Measurements from ENCODE around the gene SLC38A10. TPM values are rescaled to one million over a fixed set of nuclear protein-coding genes. Genes with fewer than 3 reads are reported as not detected.

SLC38A10 gene
- polyA plus RNA-seq, 3 donors: 53.7 to 86.1 (median 67.0) TPM

DNA sequence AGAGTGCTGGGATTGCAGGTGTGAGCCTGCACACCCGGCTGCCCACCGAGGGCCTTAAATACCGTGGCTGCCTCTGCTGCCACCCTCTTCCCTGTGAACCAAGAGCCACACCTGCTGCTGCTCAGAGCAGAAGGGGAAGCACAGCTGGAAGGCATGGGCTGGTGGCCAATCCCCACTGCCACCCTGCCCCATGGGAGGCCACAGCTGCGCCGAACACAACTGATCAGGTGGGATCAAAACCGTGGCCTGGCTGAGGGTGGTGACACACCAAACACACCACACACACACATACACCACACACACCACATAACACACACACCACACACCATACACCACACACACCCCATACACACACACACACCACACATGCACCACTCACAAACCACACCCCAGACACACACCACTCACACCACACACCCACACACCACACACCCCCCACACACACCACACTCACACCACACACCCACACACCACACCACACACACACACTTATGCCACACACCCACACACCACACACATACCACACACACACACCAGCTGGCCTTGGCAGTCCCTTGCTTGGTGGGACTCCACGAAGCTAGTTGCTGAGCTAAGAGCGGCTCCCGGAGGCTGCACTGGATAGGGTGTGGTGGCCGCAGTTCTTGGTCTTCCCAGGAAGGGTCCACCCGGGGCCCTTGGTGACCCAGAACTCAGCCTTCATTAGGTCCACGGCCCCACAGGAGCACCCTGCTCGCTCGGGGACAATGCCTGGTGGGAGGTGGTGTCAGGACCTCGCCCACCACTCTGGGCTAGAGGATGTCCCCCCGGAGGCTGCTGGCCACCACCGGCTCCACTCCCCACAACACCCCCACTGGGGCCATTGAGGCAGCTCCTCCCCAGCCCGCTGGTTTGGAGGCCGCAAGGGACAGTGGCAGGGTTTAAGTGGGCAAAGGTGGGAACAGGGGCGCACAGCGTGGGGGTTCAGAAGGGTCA lies 87.2 kb downstream of the SLC38A10 start:
- no peak for DNase-seq (ENCODE audit: extremely low read depth in 1 of 11, low read depth in 9 of 11, low spot score in 4 of 11)

DNA sequence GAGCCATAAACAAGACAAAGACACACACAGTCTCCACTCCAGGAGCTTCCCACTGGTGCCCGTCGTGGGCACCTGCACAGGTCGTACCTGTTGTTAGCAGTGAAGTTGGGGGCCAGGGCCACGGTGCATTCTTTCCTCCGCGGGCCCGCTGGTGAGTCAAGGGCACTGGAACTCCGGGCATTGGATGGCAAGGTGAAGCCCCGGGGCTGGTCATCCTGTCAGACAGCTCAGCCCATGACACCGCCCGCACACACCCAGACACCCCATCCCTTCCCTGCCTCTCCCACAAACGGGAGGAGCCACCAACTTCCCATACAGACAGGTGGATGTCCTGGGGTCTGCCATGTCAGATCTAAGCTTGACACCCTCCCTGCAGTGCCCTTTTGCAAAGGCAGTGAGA lies 88.5 kb downstream of the SLC38A10 start:
- DNase-seq (ENCODE audit: extremely low read depth in 1 of 11, low read depth in 9 of 11, low spot score in 4 of 11): no peak

DNA sequence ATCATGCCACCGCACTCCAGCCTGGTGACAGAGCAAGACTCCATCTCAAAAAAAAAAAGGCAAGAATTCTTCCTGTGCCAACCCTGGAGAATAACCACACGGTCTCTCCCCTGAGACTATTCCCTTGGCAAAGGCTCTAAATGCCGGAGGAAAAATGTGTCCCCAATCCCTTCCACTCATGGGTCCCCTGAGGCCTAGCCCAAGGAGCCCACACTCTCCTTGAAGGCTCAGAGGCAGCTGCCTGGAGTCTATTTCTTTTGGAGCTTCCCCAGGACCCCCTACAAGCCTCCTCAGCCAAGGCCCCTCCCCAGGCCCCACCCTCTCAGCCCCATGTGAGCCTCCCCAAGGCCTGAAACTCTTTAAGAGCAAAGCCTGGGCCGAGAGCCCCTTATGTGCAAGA lies 88.9 kb downstream of the SLC38A10 start:
- no peak for DNase-seq (ENCODE audit: extremely low read depth in 1 of 11, low read depth in 9 of 11, low spot score in 4 of 11)

DNA sequence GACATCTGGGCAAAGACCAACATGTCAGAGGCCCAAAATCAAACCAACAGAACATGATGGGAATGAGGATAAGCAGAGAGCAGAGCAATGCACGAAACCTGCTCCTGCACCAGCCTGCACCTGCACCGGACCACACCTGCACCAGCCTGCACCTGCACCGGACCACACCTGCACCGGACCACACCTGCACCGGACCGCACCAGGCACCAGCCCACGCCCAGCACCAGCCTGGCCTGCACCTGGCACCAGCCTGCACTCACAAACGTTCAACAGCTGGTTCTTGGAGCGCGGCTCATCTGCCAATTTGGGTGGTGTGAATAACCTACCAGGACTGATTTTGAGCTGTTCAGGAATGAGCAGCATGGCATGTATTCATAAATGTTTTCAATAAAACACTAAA lies 90.5 kb downstream of the SLC38A10 start:
- DNase-seq (ENCODE audit: extremely low read depth in 1 of 11, low read depth in 9 of 11, low spot score in 4 of 11): no peak

DNA sequence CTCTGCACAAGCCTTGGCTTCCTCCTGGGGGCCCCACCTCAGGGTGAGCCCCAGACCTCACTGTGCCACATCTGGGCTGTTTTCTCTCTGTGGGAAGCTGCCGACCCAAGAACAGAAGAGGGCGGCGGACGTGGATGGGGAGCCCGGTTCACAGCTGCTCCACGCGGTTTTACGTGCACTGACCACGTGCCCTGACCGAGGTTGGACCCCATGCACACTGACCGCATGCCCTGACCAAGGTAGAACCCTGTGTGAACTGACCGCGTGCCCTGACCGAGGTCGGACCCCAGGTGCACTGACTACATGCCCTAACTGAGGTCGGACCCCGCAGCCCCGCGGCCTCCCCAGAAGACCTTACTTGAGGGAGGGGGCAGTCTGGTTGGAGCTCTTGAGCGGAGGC lies 92.0 kb downstream of the SLC38A10 start:
- DNase-seq (ENCODE audit: extremely low read depth in 1 of 11, low read depth in 9 of 11, low spot score in 4 of 11): no peak

DNA sequence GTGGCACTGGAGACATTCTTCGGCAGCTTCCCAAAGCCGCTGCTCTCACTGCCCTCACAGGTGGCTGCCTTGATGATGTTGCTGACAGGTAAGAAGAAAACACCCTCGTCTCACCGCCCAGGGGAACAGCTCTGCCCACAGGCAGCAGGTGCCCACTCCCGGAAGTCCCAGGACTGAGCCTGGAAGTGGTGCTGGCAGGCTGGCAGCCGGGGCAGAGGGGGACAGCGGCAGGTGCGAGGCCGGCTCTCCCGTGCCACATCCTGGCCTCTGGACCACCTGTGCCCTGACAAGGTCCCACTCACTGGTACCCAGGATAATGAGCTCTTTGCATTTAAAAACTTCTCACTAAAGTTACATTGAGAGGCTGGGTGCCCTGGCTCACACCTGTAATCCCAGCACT lies 92.8 kb downstream of the SLC38A10 start:
- DNase-seq (ENCODE audit: extremely low read depth in 1 of 11, low read depth in 9 of 11, low spot score in 4 of 11): no peak

DNA sequence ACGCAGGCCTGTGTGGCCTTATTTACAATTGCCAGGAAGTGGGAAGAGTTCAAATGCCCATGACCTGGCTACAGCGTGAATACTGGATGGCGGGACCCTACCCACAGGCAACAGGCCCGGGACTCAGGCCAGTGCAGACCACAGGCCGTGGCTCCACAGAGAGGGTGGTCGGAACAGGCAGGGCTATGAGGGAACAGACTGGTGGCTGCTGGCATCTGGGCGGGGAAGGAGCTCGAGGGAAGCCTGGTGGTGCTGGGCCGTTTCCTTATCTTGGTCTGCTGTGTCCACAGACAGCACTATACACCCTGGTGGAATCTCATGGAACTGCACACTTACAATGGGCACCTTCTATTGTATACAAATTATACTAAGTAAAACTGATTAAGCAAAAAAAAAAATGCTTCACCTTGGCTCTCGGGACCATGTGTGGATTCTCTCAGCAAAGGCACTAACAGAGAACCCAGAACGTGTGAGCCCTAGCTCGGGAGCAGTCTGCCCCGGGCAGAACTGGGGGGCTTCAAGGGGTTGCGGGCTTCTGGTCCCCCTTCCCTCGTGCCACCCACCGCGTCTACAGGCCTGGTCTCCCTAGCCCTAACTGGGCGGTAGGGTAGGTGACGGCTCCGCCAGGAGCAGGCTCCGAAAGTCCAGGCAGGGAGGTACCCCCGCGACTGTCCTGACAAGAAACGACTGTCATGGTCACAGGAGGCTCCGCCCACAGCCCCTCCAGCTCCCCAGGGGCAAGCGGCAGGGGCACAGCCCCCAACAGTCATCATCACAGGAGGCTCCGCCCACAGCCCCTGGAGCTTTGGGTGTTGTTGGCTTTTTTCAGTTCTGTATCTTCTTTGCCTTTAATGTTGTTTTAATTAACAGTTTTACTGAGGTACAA lies 94.2 kb downstream of the SLC38A10 start:
- peak in 4 of 11 donors; percentile 17 to 45 (median 34) for DNase-seq (ENCODE audit: extremely low read depth in 1 of 11, low read depth in 9 of 11, low spot score in 4 of 11)

DNA sequence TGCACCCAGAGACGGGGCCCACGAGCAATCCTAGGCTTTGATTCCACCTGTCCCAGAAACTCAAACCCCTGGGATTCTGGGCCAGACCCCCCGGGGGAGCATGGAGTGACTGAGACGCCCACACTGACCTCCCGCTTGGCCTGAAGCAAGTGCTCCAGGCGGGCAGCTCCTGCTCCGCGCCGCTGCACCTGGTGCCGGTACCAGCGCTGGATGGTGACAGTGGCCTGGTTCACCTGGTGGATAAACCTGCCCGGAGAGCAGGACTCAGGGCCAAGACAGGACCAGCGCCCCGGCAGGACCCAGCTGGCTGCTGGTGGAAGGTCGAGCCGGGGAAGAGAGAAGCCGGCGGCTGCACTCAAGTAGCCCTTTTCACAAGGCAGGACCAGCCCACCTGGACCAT lies 94.9 kb downstream of the SLC38A10 start:
- no peak for DNase-seq (ENCODE audit: extremely low read depth in 1 of 11, low read depth in 9 of 11, low spot score in 4 of 11)

DNA sequence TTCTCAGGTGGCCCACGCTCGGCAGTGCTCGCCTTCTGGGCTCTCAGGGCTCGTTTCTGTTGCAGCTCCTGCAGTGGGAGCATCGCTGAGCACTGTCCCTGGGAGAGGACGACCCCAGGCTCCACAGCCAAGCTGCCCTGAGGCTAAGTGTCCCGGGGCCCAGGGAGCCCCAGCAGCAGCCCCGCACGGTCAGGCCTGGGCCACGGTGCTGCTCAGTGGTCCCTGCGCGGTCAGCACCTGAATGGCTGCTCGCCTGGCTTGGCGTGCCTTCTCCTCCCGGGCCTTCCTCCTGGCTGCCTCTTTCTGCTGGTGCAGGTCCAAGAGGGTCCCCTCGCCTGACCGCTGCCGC lies 95.7 kb downstream of the SLC38A10 start:
- no peak for DNase-seq (ENCODE audit: extremely low read depth in 1 of 11, low read depth in 9 of 11, low spot score in 4 of 11)

DNA sequence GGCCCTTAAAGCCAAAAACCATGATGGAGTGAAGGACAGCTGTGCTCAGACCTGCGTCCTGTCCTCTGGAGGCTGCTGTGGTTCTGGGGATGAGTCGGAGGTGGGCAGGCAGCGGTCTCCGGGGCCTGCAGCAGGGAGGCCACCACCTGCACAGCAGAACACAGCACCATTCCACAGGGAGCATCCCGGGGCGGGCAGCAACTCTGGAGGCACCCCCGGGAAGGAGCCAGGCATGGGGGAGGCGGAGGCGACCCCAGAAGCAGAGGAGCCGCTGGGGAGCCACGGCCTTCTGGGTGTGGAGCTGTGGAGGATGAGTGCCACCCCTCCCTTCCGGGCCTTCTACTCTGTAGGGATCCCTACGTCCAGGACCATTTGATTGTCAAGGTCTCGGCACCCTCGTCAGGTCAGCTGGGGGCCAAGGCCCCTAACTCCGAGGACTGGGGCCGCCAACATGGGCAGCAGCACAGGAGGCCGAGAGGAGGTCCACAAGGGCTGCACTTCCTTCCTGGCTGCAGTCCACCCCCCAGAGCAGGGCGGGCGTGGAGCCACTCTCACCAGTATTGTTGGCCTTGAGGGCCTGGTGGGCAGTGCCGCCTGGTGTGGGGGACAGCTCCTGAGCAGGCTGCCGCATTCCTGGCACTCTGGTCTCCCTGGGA lies 96.2 kb downstream of the SLC38A10 start:
- DNase-seq (ENCODE audit: extremely low read depth in 1 of 11, low read depth in 9 of 11, low spot score in 4 of 11): no peak

DNA sequence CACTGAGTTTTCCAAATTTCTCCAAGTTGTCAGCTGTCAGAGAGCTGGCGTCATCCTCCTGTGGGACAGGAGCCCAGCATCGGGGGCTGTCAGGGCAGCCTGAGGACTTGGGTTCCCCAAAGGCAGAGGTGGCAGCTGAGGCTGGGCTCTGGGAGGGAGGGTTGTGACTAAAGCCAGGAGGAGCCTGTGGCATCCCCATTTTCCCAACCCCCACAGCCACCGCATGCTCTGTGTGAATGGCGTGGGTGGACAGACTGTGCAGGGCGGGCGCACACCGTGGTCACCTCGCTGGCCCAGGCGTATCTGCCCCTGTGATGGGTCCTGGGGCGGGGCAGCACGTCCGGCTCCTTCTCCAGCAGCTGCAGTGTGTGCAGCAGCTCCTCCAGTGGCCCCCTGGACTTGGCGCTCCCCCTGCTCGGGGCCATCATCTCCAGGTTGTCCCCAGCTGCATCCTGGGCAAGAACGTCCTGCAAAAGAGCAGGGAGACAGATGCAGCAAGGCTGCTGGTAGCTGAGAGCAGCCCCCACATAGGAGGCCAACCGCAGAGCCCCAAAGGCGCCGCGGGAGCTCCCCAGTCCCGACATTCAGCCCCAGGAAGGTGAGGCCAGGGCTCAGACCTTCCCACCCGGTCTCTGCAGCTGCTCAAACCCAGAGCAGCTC lies 97.1 kb downstream of the SLC38A10 start:
- DNase-seq (ENCODE audit: extremely low read depth in 1 of 11, low read depth in 9 of 11, low spot score in 4 of 11): no peak

DNA sequence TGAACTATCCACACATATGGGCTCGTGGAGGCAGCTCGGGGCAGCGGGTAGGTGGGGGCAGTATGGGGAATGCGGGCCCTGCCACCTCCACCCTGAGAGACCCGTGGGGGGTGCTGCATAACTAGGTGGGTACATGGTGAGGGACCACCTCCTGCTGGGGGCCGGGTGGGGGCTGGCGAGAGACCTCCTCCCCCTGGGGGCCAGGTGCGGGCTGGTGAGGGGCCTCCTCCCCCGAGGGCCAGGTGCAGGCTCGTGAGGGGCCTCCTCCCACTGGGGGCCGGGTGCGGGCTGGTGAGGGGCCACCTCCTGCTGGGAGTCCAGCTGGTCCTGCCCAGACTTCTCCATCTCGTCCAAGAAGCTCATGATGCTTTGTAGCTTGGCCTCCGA lies 97.7 kb downstream of the SLC38A10 start:
- DNase-seq (ENCODE audit: extremely low read depth in 1 of 11, low read depth in 9 of 11, low spot score in 4 of 11): no peak

DNA sequence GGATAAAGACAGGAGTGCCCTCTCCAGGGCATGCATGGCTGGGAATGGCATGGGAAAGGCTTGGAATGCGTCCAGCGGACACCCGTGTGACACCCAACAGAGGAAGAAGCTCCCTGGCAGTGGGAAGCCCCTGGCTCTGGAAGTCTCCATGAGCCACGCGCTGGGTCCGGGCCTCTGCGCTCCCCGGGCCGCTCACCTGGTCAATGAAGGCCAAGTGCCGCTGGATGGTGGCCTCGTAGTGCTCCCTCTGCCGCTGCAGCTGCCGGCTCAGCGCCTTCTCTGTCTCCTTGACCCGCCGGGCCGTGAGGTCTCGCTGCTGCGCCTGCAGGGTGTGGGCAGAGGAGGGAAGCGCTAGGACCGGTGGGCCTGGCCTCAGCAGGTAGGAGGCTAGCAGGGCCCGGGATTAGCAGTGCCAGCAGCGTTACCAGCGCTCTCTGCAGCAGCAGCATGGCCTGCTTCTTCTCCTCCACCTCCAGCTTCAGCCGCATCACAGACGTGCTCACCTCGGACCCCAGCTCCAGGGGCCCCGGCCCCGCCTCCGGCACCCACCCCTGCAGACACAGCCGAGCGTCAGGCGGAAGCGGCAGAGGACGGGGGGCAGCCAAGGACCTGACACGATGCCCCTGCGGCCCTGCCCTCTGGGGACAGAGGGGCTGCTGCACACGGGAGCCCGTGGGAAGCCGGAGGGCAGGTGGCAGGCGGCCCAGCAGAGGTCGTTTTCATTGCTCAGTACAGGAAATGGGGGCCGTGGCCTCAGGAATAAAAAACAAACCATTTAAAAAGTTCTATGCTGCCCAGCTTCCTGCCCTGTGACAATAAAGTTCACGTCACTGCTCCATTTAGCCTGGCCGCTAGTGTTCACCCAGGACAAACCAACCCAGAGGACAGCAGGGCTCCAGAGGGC lies 98.3 kb downstream of the SLC38A10 start:
- no peak for DNase-seq (ENCODE audit: extremely low read depth in 1 of 11, low read depth in 9 of 11, low spot score in 4 of 11)

DNA sequence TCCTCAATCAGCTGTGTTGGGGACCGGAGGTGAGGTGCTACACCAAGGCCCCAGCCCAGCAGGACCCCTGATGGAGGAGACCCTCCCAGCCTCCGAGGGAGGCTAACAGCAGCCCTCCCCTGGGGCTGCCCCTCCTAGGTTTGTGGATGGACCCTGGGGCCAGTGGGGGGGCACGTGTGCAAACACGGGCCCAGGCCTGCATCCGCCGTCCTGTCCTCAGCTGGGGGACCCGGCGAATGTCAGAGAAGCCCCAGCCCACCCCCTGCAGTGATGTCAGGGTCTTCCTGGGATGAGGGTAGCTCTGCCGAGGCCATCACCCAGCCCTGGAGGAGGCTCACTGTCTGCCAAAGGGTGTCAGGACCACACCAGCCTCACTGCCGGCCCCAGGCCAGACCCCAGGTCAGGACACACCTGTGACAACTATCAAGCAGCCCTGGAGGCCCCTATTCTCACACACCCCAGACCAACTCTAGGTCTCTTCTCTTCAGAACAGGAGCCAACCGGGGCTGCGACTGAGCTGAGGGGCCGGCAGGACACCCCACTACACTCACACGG lies 99.1 kb downstream of the SLC38A10 start:
- no peak for DNase-seq (ENCODE audit: extremely low read depth in 1 of 11, low read depth in 9 of 11, low spot score in 4 of 11)

All from renal cortex interstitium (tissue), 11 donors.